ENCODE measurements around the gene FAM117A. TPM values are rescaled to one million over a fixed set of nuclear protein-coding genes. Genes with fewer than 3 reads are reported as not detected.

The FAM117A gene
- total and polyA plus RNA-seq, 2 of the 4 experiments (the other 2 are of a cell fraction), result 0.72 to 3.4 TPM

GRCh38 chr17:49798738-49799137 is 34.8 kb upstream of the FAM117A start:
- no peak overlapping the region for H3K4me3 ChIP-seq (ENCODE audit: insufficient read depth, low read depth, low read length)
- H4K20me1 ChIP-seq (ENCODE audit: insufficient read depth, low read length), result peaks cover 33% of the 10 kb centered on the region; the same call in 1 of the 2 replicates
- H3K27ac ChIP-seq (ENCODE audit: insufficient read depth, low read length), result no peak overlapping the region
- H2BK120ac ChIP-seq (ENCODE audit: low read depth, low read length), result no peak overlapping the region
- H3K56ac ChIP-seq (ENCODE audit: extremely low read depth, insufficient read depth, low read length), result no peak overlapping the region
- H3K36me3 ChIP-seq (ENCODE audit: control insufficient read depth, insufficient read depth, low read length), result peaks cover 39% of the 10 kb centered on the region
- H2AFZ ChIP-seq (replicated peaks; ENCODE audit: low read length, poor library complexity), result no peak overlapping the region
- WGBS, 2 experiments (ENCODE audit: extremely low coverage in 2 of 2, insufficient read length in 1 of 2), result 92% methylated on average over 2 of the region's 2 CpGs; no CpG with 5 or more reads in 1 of the 2 experiments
- H2AK9ac ChIP-seq (replicated peaks; ENCODE audit: low read depth, low read length, poor library complexity), result no peak overlapping the region
- H4K8ac ChIP-seq (ENCODE audit: low read depth in 2 of 2, low read length in 2 of 2), result no peak overlapping the region
- H3K23ac ChIP-seq (ENCODE audit: low read depth, low read length), result no peak overlapping the region
- no peak overlapping the region for H2AK5ac ChIP-seq (ENCODE audit: low read depth, low read length)
- dilution Hi-C loops (cut with HindIII; ENCODE audit: low sequenced_read_pairs, unreplicated experiment), result no loop called here
- no peak overlapping the region for H3K4ac ChIP-seq (ENCODE audit: low read depth, low read length)
- H2BK15ac ChIP-seq (ENCODE audit: low read depth, low read length), result no peak overlapping the region
- POLR2A ChIA-PET (ENCODE audit: unreplicated experiment), result interaction anchor here (1.2 kb wide), 1 partner anchor 11 kb away, joined by 4 read pairs; no protein-coding TSS in a partner anchor
- no peak overlapping the region for H4K5ac ChIP-seq (ENCODE audit: low read depth, low read length)
- peaks cover 5% of the 10 kb centered on the region for H3K9me1 ChIP-seq (ENCODE audit: insufficient read depth, low read length)
- ATAC-seq (ENCODE audit: low read depth), result no peak
- in situ Hi-C loops (cut with MboI; ENCODE audit: low sequenced_read_pairs), result no loop called here
- no peak overlapping the region for H3K14ac ChIP-seq (replicated peaks; ENCODE audit: low read depth, low read length)
- H3K4me2 ChIP-seq (ENCODE audit: low read depth, low read length), result no peak overlapping the region
- H3K27me3 ChIP-seq (ENCODE audit: control insufficient read depth, insufficient read depth, low read length), result no peaks in the 10 kb centered on the region
- H3K9me3 ChIP-seq (ENCODE audit: control insufficient read depth, insufficient read depth, low read length), result no peaks in the 10 kb centered on the region
- no peak for DNase-seq
- H2BK20ac ChIP-seq (ENCODE audit: low read depth, low read length), result no peak overlapping the region
- CTCF ChIA-PET, result interaction anchor here (1.8 kb wide), 1 partner anchor 13 kb away, joined by 5 read pairs; no protein-coding TSS in a partner anchor
- no TSS peak for BruUV-seq (replicated peaks)
- 0 out of 2 replicates have a peak, but pooled peaks cover 2% of the 10 kb centered on the region for H3K4me1 ChIP-seq (ENCODE audit: control insufficient read depth, insufficient read depth, low read length)
- H4K91ac ChIP-seq (ENCODE audit: insufficient read depth, low read depth, low read length), result no peak overlapping the region
- no peak overlapping the region for H3K9ac ChIP-seq (ENCODE audit: low read depth, low read length)
- TF ChIP-seq SMC3 (IDR thresholded peaks at IDR 0.05; ENCODE audit: low read depth, low read length), result no peak
- no peak for TF ChIP-seq CEBPB (IDR thresholded peaks at IDR 0.05; ENCODE audit: low read depth, low read length)
- TF ChIP-seq MXI1 (IDR thresholded peaks at IDR 0.05; ENCODE audit: borderline replicate concordance, low read depth, low read length), result no peak
- TF ChIP-seq CTCF (conservative IDR thresholded peaks at IDR 0.05; ENCODE audit: low read depth, low read length), result no peak
- no peak for TF ChIP-seq NFE2L2 (IDR thresholded peaks at IDR 0.05; ENCODE audit: low read depth, low read length)
- TF ChIP-seq MAFK (IDR thresholded peaks at IDR 0.05; ENCODE audit: low read depth, low read length), result no peak
- no peak for TF ChIP-seq RAD21 (IDR thresholded peaks at IDR 0.05; ENCODE audit: low read length)
- TF ChIP-seq FOS (IDR thresholded peaks at IDR 0.05; ENCODE audit: low read depth, low read length), result no peak
- TF ChIP-seq CHD1 (IDR thresholded peaks at IDR 0.05; ENCODE audit: low read depth, low read length), result no peak
- TF ChIP-seq USF2 (IDR thresholded peaks at IDR 0.05; ENCODE audit: low read depth, low read length), result no peak
- TF ChIP-seq RCOR1 (IDR thresholded peaks at IDR 0.05; ENCODE audit: insufficient replicate concordance, low read length), result no peak
- no peak for TF ChIP-seq POLR2A (IDR thresholded peaks at IDR 0.05; ENCODE audit: low read depth, low read length)
- no peak for TF ChIP-seq ELK1 (IDR thresholded peaks at IDR 0.05; ENCODE audit: borderline replicate concordance, low read depth, low read length)
- no peak overlapping the region for H2BK5ac ChIP-seq (ENCODE audit: low read depth, low read length, poor library complexity, severe bottlenecking)
- peaks cover 28 to 63% of the 10 kb centered on the region in 2 experiments for H3K79me1 ChIP-seq (ENCODE audit: low read depth in 1 of 2, low read length in 2 of 2)
- intact Hi-C loops (cut with micrococcal nuclease), result no loop called here
- H3K18ac ChIP-seq (ENCODE audit: low read depth, low read length), result no peak overlapping the region
